22Rv1 (cell line): Measurements from ENCODE around the gene CYSTM1.

Source experiments
- CTCF ChIP-seq: fragments of 450-650 bp; IDR thresholded peaks from 2 replicates; pipeline ENCODE4 v1.5.1; 2017; ENCODE audit warnings: mild to moderate bottlenecking
- ZFX ChIP-seq: fragments of 450-650 bp; IDR thresholded peaks from 2 replicates; pipeline ENCODE4 v1.6.1; 2017; ENCODE audit warnings: antibody characterized with exemption, borderline replicate concordance

DNA sequence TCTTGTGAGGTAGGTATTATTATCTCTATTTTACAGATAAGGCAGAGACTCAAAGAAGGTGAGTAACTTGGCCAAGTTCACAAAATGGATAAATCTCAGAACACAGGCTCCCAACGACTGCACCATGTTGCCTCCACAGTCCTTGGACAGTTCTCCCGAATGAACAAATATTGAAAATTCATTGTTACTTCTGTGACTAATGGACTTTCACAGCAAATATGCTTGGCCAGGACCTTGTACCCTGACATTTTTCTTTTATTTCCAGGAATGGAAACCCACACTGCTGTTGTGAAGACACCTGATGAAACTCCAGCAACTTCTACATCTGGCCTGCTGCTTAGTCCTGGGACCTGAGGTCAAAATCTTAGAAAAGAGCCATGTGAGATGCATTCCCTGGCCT, 2.5 kb upstream of the CYSTM1 start:
- TF ChIP-seq CTCF (no peak), ZFX (no peak)
